GM12878 (cell line): ENCODE measurements around the gene OSBPL2. TPM values are rescaled to one million over a fixed set of nuclear protein-coding genes. Genes with fewer than 3 reads are reported as not detected.

ENCODE experiments used
- ATAC-seq: fragments of 200-7000 bp; cut with Tn5 transposase; 3 replicates; pipeline ENCODE4 v1.9.1; 2020; ENCODE audit warnings: mild to moderate bottlenecking, moderate library complexity
- BruUV-seq: library from RNA; stranded (reverse); fragments of 400-500 nt; replicated peaks from 2 replicates; lab custom pipeline; 2021; lab: Mats Ljungman, UMichigan
- CTCF ChIA-PET: fragments of 300-600 bp; sonication (Branson Sonifier 250); formaldehyde crosslinking; extraction: SDS; loops from one replicate; lab custom pipeline; 2021; ENCODE audit warnings: inconsistent platforms; lab: Yijun Ruan, JAX
- POLR2A ChIA-PET: fragments of 350-600 bp; formaldehyde crosslinking; extraction: SDS; loops from one replicate; lab custom pipeline; 2021; ENCODE audit warnings: inconsistent platforms; lab: Charles Lee
- RAD21 ChIA-PET: fragments of 300-600 bp; sonication (Branson Sonifier 250); formaldehyde crosslinking; loops from one replicate; lab custom pipeline; 2023; ENCODE audit warnings: antibody characterized with exemption; ENCODE audit not compliant: unreplicated experiment; lab: Charles Lee
- SMC1A ChIA-PET: fragments of 300-600 bp; sonication (Branson Sonifier 250); formaldehyde crosslinking; loops from one replicate; lab custom pipeline; 2023; ENCODE audit not compliant: unreplicated experiment, uncharacterized antibody; lab: Charles Lee
- DNase-seq: peaks from one replicate; pipeline ENCODE4 v3.0.0-alpha.2; 2011; ENCODE audit warnings: low read depth, low spot score
- FAIRE-seq: peaks from 3 replicates; lab custom pipeline; 2011; peaks lifted over from hg19 to GRCh38; lab: Jason Lieb, UNC
- H2AFZ ChIP-seq: 2 replicates; pipeline ENCODE4 v1.6.0; 2011; ENCODE audit warnings: low read depth, low read length, control low read depth; ENCODE audit not compliant: control insufficient read depth
- H3K27ac ChIP-seq: 2 replicates; pipeline ENCODE4 v1.5.1; 2011; ENCODE audit warnings: control low read depth; ENCODE audit not compliant: control insufficient read depth, insufficient read depth
- H3K27me3 ChIP-seq, 2 experiments: replicated peaks in 1 of 2; 2 replicates each; pipeline versions ENCODE4 v1.6.0 to v1.6.1; 2011; ENCODE audit warnings: low read length in 1 of 2; ENCODE audit not compliant: control insufficient read depth in 2 of 2, insufficient read depth in 2 of 2
- H3K36me3 ChIP-seq, 2 experiments: 2 replicates each; pipeline ENCODE4 v1.5.1; 2011; ENCODE audit warnings: low read length in 1 of 2; ENCODE audit not compliant: control insufficient read depth in 2 of 2, insufficient read depth in 2 of 2
- H3K4me1 ChIP-seq: 2 replicates; pipeline ENCODE4 v1.6.1; 2011; ENCODE audit warnings: mild to moderate bottlenecking, low read length, moderate library complexity, mixed read lengths; ENCODE audit not compliant: control insufficient read depth, insufficient read depth
- H3K4me2 ChIP-seq: 2 replicates; pipeline ENCODE4 v1.6.0; 2011; ENCODE audit warnings: control low read depth; ENCODE audit not compliant: control insufficient read depth, insufficient read depth
- H3K4me3 ChIP-seq: fragments of 200-600 bp; sonication (generic); 2 replicates; pipeline ENCODE4 v1.5.1; 2016
- H3K79me2 ChIP-seq: 2 replicates; pipeline ENCODE4 v1.6.0; 2011; ENCODE audit warnings: low read length; ENCODE audit not compliant: control insufficient read depth, insufficient read depth
- H3K9ac ChIP-seq: 2 replicates; pipeline ENCODE4 v1.8.0; 2011; ENCODE audit warnings: low read length, control low read depth, mixed read lengths; ENCODE audit not compliant: control insufficient read depth, insufficient read depth
- H3K9me3 ChIP-seq: replicated peaks from 3 replicates; pipeline ENCODE4 v1.5.1; 2011; ENCODE audit warnings: mild to moderate bottlenecking, low read length; ENCODE audit not compliant: control insufficient read depth, insufficient read depth
- H4K20me1 ChIP-seq: 2 replicates; pipeline ENCODE4 v1.6.0; 2011; ENCODE audit not compliant: control insufficient read depth, insufficient read depth
- ATF3 ChIP-seq: IDR thresholded peaks from 2 replicates; pipeline ENCODE4 v1.6.1; 2011; ENCODE audit warnings: low read depth, mild to moderate bottlenecking, low read length, moderate library complexity, borderline replicate concordance; ENCODE audit errors: extremely low read depth
- ATF7 ChIP-seq: fragments of 450-650 bp; IDR thresholded peaks from 2 replicates; pipeline ENCODE4 v1.6.1; 2016; ENCODE audit warnings: low read depth, mild to moderate bottlenecking
- BHLHE40 ChIP-seq, 2 experiments: fragments of 450-650 bp in 1 of 2; IDR thresholded peaks; 2 replicates each; pipeline ENCODE4 v1.6.1; 2011 to 2017; ENCODE audit warnings: low read depth in 2 of 2, borderline replicate concordance in 1 of 2, improper control_type of control experiment in 1 of 2, low read length in 1 of 2, mild to moderate bottlenecking in 1 of 2
- CHD4 ChIP-seq: fragments of 200-600 bp; sonication (generic); IDR thresholded peaks from 2 replicates; pipeline ENCODE4 v1.6.1; 2016; ENCODE audit warnings: mild to moderate bottlenecking
- ESRRA ChIP-seq: IDR thresholded peaks from 2 replicates; pipeline ENCODE4 v1.6.1; 2012; ENCODE audit warnings: mild to moderate bottlenecking, low read length, improper control_type of control experiment
- EZH2 ChIP-seq: IDR thresholded peaks from 2 replicates; pipeline ENCODE4 v1.6.1; 2012; ENCODE audit warnings: low read depth, mild to moderate bottlenecking, control low read depth, inconsistent platforms, low read length, borderline replicate concordance; ENCODE audit not compliant: control insufficient read depth
- FOXK2 ChIP-seq: fragments of 450-650 bp; IDR thresholded peaks from 2 replicates; pipeline ENCODE4 v1.6.1; 2017; ENCODE audit warnings: mild to moderate bottlenecking, moderate library complexity
- PAX8 ChIP-seq: fragments of 450-650 bp; IDR thresholded peaks from 2 replicates; pipeline ENCODE4 v1.6.1; 2017; ENCODE audit warnings: mild to moderate bottlenecking, moderate library complexity
- PRDM15 ChIP-seq: fragments of 450-650 bp; formaldehyde crosslinking; IDR thresholded peaks from 2 replicates; pipeline ENCODE4 v1.4.0; 2020; ENCODE audit warnings: mild to moderate bottlenecking, moderate library complexity
- SPI1 ChIP-seq: IDR thresholded peaks from 2 replicates; pipeline ENCODE4 v1.6.1; 2011; ENCODE audit warnings: low read depth, mild to moderate bottlenecking, low read length, moderate library complexity, borderline replicate concordance; ENCODE audit not compliant: insufficient read depth
- ZNF384 ChIP-seq: IDR thresholded peaks from 2 replicates; pipeline ENCODE4 v1.6.1; 2012; ENCODE audit warnings: low read depth, mild to moderate bottlenecking, low read length, improper control_type of control experiment, borderline replicate concordance
- WGBS: methylation state at CpG from one replicate; pipeline ENCODE4 v1.1.6; 2016; ENCODE audit warnings: low lambda C conversion rate; ENCODE audit not compliant: insufficient replicate concordance, insufficient coverage; ENCODE audit errors: missing lambda C conversion rate; 5-methylcytosine and 5-hydroxymethylcytosine counted together
- in situ Hi-C: fragments of 300-500 bp; cut with MboI; formaldehyde crosslinking; loops from 9 replicates; pipeline ENCODE4 v1.14.3; 2018; ENCODE audit warnings: mixed read lengths
- intact Hi-C: fragments of 100-400 bp; cut with micrococcal nuclease; formaldehyde crosslinking; loops from one replicate; pipeline ENCODE4 v1.14.2; 2022; ENCODE audit not compliant: unreplicated experiment
- polyA plus RNA-seq, 11 experiments: library from polyadenylated mRNA; depleted of rRNA in 4 of 11; unstranded in 6 of 11; stranded (reverse) in 5 of 11; fragments of >200 nt; fragmentation: Nextera tagmentation in 4 of 11; fragmentation: Illumina TruSeq in 1 of 11; extraction: Ambion mirVana in 4 of 11; extraction: Trizol in 1 of 11; gene quantifications; 1 replicate in 1 of 11; 2 replicates in 10 of 11; pipeline versions ENCODE4 v1.2.1 to v1.2.3, GENCODE V29; 2011 to 2016; ENCODE audit warnings: inconsistent platforms in 2 of 11, missing spikeins in 2 of 11, low read depth in 1 of 11
- total RNA-seq, 4 experiments: library from RNA; depleted of rRNA in 3 of 4; stranded (reverse); fragments of >200 nt in 3 of 4; fragmentation: Illumina TruSeq in 1 of 4; extraction: Trizol in 1 of 4; gene quantifications; 2 replicates each; pipeline versions ENCODE4 v1.2.1 to v1.2.3, GENCODE V29; 2013 to 2021

The OSBPL2 gene
- total and polyA plus RNA-seq, 10 of the 15 experiments (the other 5 are each of a cell fraction or from before 2014, with no cell fraction given), result 2.8 to 22.3 (median 14.7) TPM

DNA sequence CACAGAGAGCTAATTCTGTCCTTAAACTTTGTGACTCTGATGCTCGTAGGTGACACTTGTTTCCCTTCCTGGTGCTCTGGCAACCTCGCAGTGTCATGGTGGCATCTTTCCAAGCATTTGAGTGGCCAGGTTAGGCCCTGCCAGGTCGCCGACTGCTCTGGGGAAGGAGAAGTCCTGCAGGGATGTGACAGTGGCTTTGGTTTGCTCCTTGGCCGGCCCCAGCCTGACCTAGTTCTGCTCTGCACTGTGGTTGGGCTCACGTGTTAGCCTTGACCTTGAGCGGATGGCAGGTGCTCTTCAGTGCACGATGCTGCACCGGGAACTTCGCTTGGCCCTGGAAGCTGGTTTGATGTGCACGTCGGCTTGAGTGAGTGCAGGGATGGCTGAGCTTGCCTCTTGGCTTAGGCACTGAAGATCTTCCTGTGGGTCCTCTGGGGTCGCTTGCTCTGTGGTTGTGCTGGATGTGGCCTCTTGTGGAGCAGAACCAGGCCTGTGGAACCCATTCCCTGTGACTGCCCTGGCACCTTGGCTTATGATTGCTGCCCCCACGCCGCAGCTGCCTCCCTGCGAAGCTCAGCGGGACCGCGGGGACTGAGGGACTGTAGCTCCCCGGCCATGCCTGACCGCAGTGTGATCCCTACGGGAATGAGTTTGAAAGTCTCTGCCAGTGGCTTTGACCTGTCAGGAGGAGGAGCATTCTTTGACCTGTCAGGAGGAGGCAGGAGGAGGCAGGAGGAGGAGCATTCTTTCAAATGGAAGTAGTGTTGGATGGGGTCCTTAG, 8.7 kb downstream of the OSBPL2 start:
- no peak overlapping the region for H3K27ac ChIP-seq
- in situ Hi-C loops, result no loop called here
- TF ChIP-seq ESRRA, result no peak
- TF ChIP-seq ATF3, result no peak
- TF ChIP-seq BHLHE40 (IDR thresholded peaks at IDR 0.05; ENCODE audit: borderline replicate concordance in 1 of 2, low read depth in 2 of 2, low read length in 1 of 2), result no peak
- no peak for TF ChIP-seq ATF7
- no peak for TF ChIP-seq PAX8
- TF ChIP-seq PRDM15 (CRISPR knock-in tag), result no peak
- TF ChIP-seq ZNF384, result no peak
- TF ChIP-seq CHD4, result no peak
- no peak for TF ChIP-seq SPI1
- TF ChIP-seq EZH2, result no peak
- TF ChIP-seq FOXK2, result no peak
- TF ChIP-seq, all 136 proteins: peak for 0
- CTCF ChIA-PET, result no interaction called here
- Histone ChIP-seq H3K9ac (no peak overlapping the region), H2AFZ (no peak overlapping the region), H3K27me3 (no peaks in the 10 kb centered on the region), H3K4me3 (no peak overlapping the region), H4K20me1 (no peaks in the 10 kb centered on the region; the same call in 1 of the 2 replicates), H3K4me1 (no peaks in the 10 kb centered on the region), H3K79me2 (peaks cover 5% of the 10 kb centered on the region), H3K9me3 (no peaks in the 10 kb centered on the region), H3K4me2 (no peak overlapping the region), H3K36me3 (no peaks in the 10 kb centered on the region; a peak in 2 of 4 replicates)
- FAIRE-seq, result no peak
- SMC1A ChIA-PET, result no interaction called here
- no peak for ATAC-seq
- POLR2A ChIA-PET, result interaction anchor here (0.6 kb wide), 3 partner anchors 21 to 226 kb away, joined by 3 to 4 read pairs (median 3); no protein-coding TSS in a partner anchor
- 86% methylated on average over 22 of the region's 22 CpGs for WGBS
- RAD21 ChIA-PET, result no interaction called here
- BruUV-seq, result no TSS peak
- intact Hi-C loops, result no loop called here
- DNase-seq, result no peak
